Tibial artery (tissue), 4 donors: ENCODE results near the gene TMOD1.

ENCODE experiments used
- DNase-seq, 2 donors: peaks; one replicate each; pipeline ENCODE4 v3.0.0-alpha.2; 2019
- H3K27ac ChIP-seq, 2 donors: fragments of 200-600 bp; sonication (generic) in 1 of 2; 1 replicate in 1 of 2; 2 replicates in 1 of 2; pipeline ENCODE4 v1.5.1; 2018 to 2019; ENCODE audit warnings: mild to moderate bottlenecking in 1 of 2
- H3K27me3 ChIP-seq, 2 donors: fragments of 200-600 bp; sonication (generic) in 1 of 2; one replicate each; pipeline versions ENCODE4 v1.5.1 to v1.6.0; 2016 to 2019
- H3K36me3 ChIP-seq, 3 donors: fragments of 200-600 bp; sonication (generic) in 2 of 3; one replicate each; pipeline ENCODE4 v1.5.1; 2016 to 2019; ENCODE audit warnings: mild to moderate bottlenecking in 2 of 3
- H3K4me1 ChIP-seq, 4 donors: fragments of 200-600 bp; sonication (generic) in 2 of 4; 1 replicate in 3 of 4; 2 replicates in 1 of 4; pipeline ENCODE4 v1.5.1; 2016 to 2019
- H3K4me3 ChIP-seq, 2 donors: fragments of 200-600 bp; sonication (generic) in 1 of 2; 1 replicate in 1 of 2; 2 replicates in 1 of 2; pipeline ENCODE4 v1.5.1; 2018 to 2019; ENCODE audit warnings: mild to moderate bottlenecking in 2 of 2
- H3K9me3 ChIP-seq, 3 donors: fragments of 200-600 bp; sonication (generic) in 1 of 3; one replicate each; pipeline ENCODE4 v1.5.1; 2016 to 2019
- CTCF ChIP-seq, 2 experiments: fragments of 200-600 bp in 1 of 2; fragments of 450-650 bp in 1 of 2; IDR thresholded peaks; one replicate each; pipeline ENCODE4 v1.5.1; 2017 to 2019; ENCODE audit warnings: antibody characterized with exemption in 2 of 2, mild to moderate bottlenecking in 1 of 2, moderate library complexity in 1 of 2
- intact Hi-C: fragments of 100-400 bp; cut with DNase I; formaldehyde crosslinking; loops from one replicate; pipeline ENCODE4 v1.15.0; 2023; ENCODE audit warnings: low total_unique reads

Gene TMOD1

GRCh38 chr9:97591535-97591934 lies 90.1 kb downstream of the TMOD1 start:
- no peak for DNase-seq

GRCh38 chr9:97592126-97592525 lies 90.7 kb downstream of the TMOD1 start:
- Histone ChIP-seq H3K36me3 (peaks cover 18 to 50% (median 22%) of the 10 kb centered on the region in 3 donors), H3K27me3 (no peaks in the 10 kb centered on the region), H3K27ac (no peak overlapping the region), H3K9me3 (no peaks in the 10 kb centered on the region), H3K4me1 (peaks cover 0 to 42% (median 29%) of the 10 kb centered on the region in 4 donors), H3K4me3 (no peak overlapping the region)
- intact Hi-C loops: no loop called here
- no peak for DNase-seq
- TF ChIP-seq CTCF (IDR thresholded peaks at IDR 0.05): no peak

More at GRCh38 chr9:97591535-97591934, 90.1 kb downstream of the TMOD1 start:
- no peak for TF ChIP-seq CTCF (IDR thresholded peaks at IDR 0.05)
- intact Hi-C loops: no loop called here
- H3K27me3 ChIP-seq: no peaks in the 10 kb centered on the region
- peaks cover 22 to 55% (median 23%) of the 10 kb centered on the region in 3 donors for H3K36me3 ChIP-seq
- H3K27ac ChIP-seq: no peak overlapping the region
- peaks cover 0 to 36% (median 23%) of the 10 kb centered on the region in 4 donors for H3K4me1 ChIP-seq
- H3K9me3 ChIP-seq: no peaks in the 10 kb centered on the region
- no peak overlapping the region for H3K4me3 ChIP-seq

- Histone ChIP-seq H3K36me3 (peaks cover 16 to 51% (median 22%) of the 10 kb centered on the region in 3 donors), H3K9me3 (no peaks in the 10 kb centered on the region), H3K27me3 (no peaks in the 10 kb centered on the region), H3K27ac (peak overlapping the region; percentile 78 to 82), H3K4me3 (no peak overlapping the region), H3K4me1 (peaks cover 0 to 60% (median 42%) of the 10 kb centered on the region in 4 donors)
- intact Hi-C loops: no loop called here
- DNase-seq: no peak
- no peak for TF ChIP-seq CTCF (IDR thresholded peaks at IDR 0.05)
Observed at GRCh38 chr9:97593960-97594359, 92.5 kb downstream of the TMOD1 start.

- Histone ChIP-seq H3K4me3 (no peak overlapping the region), H3K9me3 (no peaks in the 10 kb centered on the region), H3K4me1 (peaks cover 0 to 61% (median 43%) of the 10 kb centered on the region in 4 donors), H3K27ac (peak overlapping the region; percentile 78 to 82), H3K27me3 (no peaks in the 10 kb centered on the region), H3K36me3 (peaks cover 21 to 52% (median 27%) of the 10 kb centered on the region in 3 donors)
- no peak for DNase-seq
- TF ChIP-seq CTCF (IDR thresholded peaks at IDR 0.05): no peak
- intact Hi-C loops: no loop called here
Observed at GRCh38 chr9:97594381-97594921, 93.0 kb downstream of the TMOD1 start.

- H3K4me1 ChIP-seq: peaks cover 0 to 64% (median 43%) of the 10 kb centered on the region in 4 donors
- DNase-seq: no peak
- H3K36me3 ChIP-seq: peaks cover 38 to 62% (median 40%) of the 10 kb centered on the region in 3 donors
- H3K9me3 ChIP-seq: no peaks in the 10 kb centered on the region
- no peaks in the 10 kb centered on the region for H3K27me3 ChIP-seq
- H3K4me3 ChIP-seq: no peak overlapping the region
- H3K27ac ChIP-seq: peak overlapping the region; percentile 78 to 82
- no peak for TF ChIP-seq CTCF (IDR thresholded peaks at IDR 0.05)
- intact Hi-C loops: loop anchor here (5.0 kb wide), 3 partner anchors 95 to 185 kb away; partner anchors contain the start of genes TDRD7 and TMOD1
Observed at GRCh38 chr9:97596906-97597305, 95.4 kb downstream of the TMOD1 start.
